Bronchial epithelial cell (primary cell): ENCODE results near the gene DSP. TPM values are rescaled to one million over a fixed set of nuclear protein-coding genes. Genes with fewer than 3 reads are reported as not detected.

Experiments used
- DNase-seq: peaks from one replicate; pipeline ENCODE4 v3.0.0-alpha.2; 2010; ENCODE audit warnings: low read depth
- FAIRE-seq: peaks from 2 replicates; lab custom pipeline; 2011; peaks lifted over from hg19 to GRCh38; lab: Jason Lieb, UNC
- H3K27me3 ChIP-seq: 2 replicates; pipeline ENCODE4 v1.5.1; 2011; ENCODE audit warnings: low read length; ENCODE audit not compliant: control insufficient read depth, insufficient read depth
- H3K36me3 ChIP-seq: 2 replicates; pipeline ENCODE4 v1.5.1; 2011; ENCODE audit warnings: low read length; ENCODE audit not compliant: control insufficient read depth, insufficient read depth
- H3K4me3 ChIP-seq: 2 replicates; pipeline ENCODE4 v1.5.1; 2011; ENCODE audit warnings: mild to moderate bottlenecking, low read depth, low read length, control low read depth
- total RNA-seq: library from RNA; depleted of rRNA; stranded (reverse); fragments of >200 nt; gene quantifications from 2 replicates; pipeline ENCODE4 v1.2.1, GENCODE V29; 2014
- TF ChIP-seq, protein P1 (sequence below): IDR thresholded peaks from 2 replicates; pipeline ENCODE4 v1.5.1; 2011; ENCODE audit warnings: mild to moderate bottlenecking, moderate library complexity, low read length, control low read depth, inconsistent platforms; ENCODE audit not compliant: insufficient read depth, severe bottlenecking

DSP gene
- total RNA-seq, 1 donor from 2014 or later = 394 TPM

DNA sequence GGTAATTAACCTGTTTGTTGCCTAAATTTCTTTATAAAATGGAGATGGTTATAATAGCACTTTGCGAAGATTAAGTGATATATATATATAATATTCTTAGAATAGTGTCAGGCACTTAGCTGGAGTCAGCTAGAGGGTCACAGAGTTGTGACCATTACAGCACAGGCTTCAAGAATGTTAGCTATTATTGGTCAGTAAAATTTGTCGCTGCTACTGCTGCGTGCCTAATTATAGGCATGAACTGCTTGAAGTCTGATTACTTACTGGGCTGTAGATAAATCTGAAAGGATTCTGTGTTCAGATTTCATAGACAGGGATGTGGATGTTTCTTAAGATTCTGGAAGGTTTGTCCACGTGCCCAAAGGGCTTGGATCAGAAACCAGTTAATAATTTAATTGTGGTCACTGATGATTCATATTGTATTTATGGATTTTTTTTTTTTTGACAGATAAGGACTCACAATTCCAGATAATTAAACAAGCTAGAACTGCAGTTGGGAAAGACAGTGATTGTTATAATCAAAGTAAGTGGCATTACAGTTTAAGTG lies 53.2 kb downstream of the DSP start:
- Histone ChIP-seq H3K4me3 (no peak overlapping the region), H3K36me3 (peaks cover 6% of the 10 kb centered on the region), H3K27me3 (no peaks in the 10 kb centered on the region)
- no peak for FAIRE-seq
- no peak for DNase-seq
- TF ChIP-seq, protein P1, sequence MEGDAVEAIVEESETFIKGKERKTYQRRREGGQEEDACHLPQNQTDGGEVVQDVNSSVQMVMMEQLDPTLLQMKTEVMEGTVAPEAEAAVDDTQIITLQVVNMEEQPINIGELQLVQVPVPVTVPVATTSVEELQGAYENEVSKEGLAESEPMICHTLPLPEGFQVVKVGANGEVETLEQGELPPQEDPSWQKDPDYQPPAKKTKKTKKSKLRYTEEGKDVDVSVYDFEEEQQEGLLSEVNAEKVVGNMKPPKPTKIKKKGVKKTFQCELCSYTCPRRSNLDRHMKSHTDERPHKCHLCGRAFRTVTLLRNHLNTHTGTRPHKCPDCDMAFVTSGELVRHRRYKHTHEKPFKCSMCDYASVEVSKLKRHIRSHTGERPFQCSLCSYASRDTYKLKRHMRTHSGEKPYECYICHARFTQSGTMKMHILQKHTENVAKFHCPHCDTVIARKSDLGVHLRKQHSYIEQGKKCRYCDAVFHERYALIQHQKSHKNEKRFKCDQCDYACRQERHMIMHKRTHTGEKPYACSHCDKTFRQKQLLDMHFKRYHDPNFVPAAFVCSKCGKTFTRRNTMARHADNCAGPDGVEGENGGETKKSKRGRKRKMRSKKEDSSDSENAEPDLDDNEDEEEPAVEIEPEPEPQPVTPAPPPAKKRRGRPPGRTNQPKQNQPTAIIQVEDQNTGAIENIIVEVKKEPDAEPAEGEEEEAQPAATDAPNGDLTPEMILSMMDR = no peak

DNA sequence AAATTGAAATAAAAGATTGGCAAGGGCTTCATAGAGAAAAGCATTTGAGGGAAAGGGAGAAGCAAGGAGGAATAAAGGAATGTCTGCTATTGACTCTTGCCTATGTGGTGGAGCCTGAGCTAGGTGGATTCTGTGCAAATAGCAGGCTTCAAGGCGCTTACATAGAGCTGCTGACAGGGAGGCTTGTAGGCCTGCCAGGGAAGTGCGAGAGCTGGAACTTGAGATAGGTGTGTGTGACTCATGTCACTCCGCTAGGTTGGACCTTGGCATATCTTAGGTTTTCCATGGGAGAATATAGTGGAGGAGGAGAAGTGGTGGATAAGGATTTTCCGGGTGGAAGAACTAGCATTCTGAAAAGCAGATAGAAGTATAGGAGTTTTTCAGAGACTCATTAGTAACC lies 62.5 kb downstream of the DSP start:
- FAIRE-seq = no peak
- Histone ChIP-seq H3K27me3 (no peaks in the 10 kb centered on the region), H3K4me3 (no peak overlapping the region), H3K36me3 (peaks cover 8% of the 10 kb centered on the region)
- DNase-seq = peak; percentile 33
- TF ChIP-seq, protein P1 = no peak

DNA sequence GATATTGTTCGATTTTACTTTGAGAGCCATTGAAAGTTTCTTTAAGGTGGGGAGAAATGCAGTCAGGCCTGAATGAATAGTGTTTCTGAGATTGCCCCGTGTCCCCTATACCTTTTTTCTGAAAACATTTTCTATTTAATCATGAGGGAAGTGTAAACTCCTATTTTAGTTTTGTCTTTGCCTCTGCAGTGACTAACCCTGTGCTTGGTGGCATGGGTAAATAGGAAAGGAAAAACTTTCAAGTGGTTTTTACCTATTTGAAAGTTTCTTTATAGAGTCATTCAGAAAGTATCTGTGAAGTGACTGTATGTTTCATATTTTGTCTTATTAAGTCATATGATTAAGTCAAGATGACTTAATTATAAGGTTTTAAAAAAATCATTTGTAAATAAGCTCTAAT lies 63.0 kb downstream of the DSP start:
- Histone ChIP-seq H3K4me3 (no peak overlapping the region), H3K27me3 (no peaks in the 10 kb centered on the region), H3K36me3 (peaks cover 8% of the 10 kb centered on the region)
- DNase-seq = no peak
- FAIRE-seq = no peak
- TF ChIP-seq, protein P1 = no peak

DNA sequence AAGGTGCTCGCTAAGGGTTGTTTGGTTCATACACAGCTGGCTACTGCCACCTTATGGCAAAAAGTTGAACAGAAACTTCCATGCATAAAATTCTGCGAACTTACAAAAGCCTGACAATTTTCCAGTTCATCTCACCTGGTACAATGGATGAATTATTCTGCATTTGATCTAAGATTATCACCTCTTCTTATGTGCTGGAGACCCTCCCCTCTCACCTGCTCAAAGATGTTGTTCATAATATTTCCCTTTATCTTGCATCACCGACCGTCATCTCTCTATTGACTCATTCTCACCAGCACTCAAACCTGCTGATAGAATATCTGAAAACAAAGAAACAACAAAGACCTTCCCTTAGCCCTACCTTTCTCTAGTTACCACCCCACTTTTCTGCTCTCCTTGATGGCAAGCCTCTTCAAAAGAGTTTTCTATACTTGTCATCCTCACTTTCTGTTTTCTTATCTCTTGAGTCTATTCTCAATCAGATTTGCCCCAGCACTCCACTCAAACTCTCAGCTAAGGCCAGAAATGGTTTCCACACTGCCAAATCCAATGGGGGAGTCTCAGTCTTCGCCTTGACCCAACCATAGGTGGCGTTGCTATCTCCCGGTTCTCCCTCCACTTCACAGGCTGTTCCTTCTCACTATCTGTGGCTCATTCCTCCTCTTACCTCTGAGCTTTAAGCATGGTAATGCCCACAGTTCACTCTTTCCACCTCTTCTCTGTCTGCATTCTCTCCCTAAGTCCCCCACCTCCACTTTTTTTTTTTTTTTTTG lies 74.3 kb downstream of the DSP start:
- Histone ChIP-seq H3K36me3 (peaks cover 2% of the 10 kb centered on the region), H3K27me3 (no peaks in the 10 kb centered on the region), H3K4me3 (no peak overlapping the region)
- TF ChIP-seq, protein P1 = peak; percentile 71
- no peak for FAIRE-seq
- peak; percentile 67 for DNase-seq

DNA sequence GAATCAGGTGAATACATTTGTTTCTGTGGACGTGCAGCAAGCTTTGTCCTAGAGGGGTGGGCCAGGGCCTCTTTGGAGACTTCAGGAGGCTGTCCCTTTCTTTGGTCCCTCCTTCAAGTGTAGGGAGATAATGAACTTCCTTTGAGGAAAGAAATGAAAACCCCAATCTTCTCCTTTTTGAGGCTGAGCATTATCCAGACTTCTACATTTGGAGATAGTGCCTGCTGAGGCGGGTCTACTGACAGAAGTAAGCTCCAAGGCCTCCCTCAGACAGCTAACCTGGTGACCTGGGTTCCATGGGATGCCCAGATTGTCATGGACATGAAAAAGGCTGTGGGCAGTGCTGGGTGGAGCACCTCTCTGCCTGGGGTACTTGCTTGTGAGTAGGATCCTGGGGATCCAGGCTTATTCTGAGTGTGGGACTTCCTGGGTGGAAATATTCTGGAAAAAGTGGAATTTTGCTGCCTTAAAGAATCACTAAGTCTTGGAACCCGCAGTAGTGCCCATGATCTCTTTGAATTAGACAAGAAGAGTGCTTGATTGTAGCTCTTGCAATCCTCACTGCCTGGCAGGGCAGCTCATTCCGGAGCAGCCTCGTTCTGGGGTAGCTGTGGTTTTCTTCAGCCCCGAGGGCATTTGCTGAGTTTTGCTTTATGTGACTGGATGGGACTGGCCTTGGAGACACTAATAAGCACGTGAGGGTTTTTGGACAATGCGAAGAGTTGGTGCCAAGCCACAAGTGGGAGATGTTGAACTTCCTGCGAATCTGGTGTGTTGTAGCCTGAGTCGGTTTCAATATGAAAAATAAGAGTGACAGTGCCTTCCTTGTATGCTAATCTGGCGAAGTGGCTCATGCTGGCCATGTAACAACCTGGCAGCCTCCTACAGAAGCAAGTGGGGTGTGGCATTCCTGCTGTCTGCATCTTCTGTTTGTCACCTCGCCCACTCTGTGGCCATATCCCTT lies 76.6 kb downstream of the DSP start:
- no peak overlapping the region for H3K4me3 ChIP-seq
- no peaks in the 10 kb centered on the region for H3K27me3 ChIP-seq
- TF ChIP-seq, protein P1 = peak; percentile 42
- H3K36me3 ChIP-seq = no peaks in the 10 kb centered on the region
- peak; percentile 40 for FAIRE-seq
- peak; percentile 76 for DNase-seq
